ENCODE measurements around the gene WDR7. TPM values are rescaled to one million over a fixed set of nuclear protein-coding genes. Genes with fewer than 3 reads are reported as not detected.
A peak's percentile ranks its signal among the peaks of the same experiment; 100 is the strongest.
"Not testable (repeated sequence)": the region's sequence is repeated elsewhere in the genome, so short reads cannot be mapped to it uniquely, and the experiment has no call there.

WDR7 gene
- total and polyA plus RNA-seq, 2 experiments from 2014 or later, result 5.9 to 19.0 TPM

GRCh38 chr18:56651771-56652092 lies 573 bp downstream of the WDR7 start:
- no peaks in the 10 kb centered on the region for H3K9me3 ChIP-seq (ENCODE audit: low read depth)
- DNase-seq (ENCODE audit: low spot score), result no peak
- H3K36me3 ChIP-seq (replicated peaks; ENCODE audit: insufficient read depth, low read depth), result no peaks in the 10 kb centered on the region
- H4K20me1 ChIP-seq (ENCODE audit: insufficient read depth, poor library complexity, severe bottlenecking), result no peaks in the 10 kb centered on the region
- WGBS (ENCODE audit: low lambda C conversion rate, missing lambda C conversion rate), result 12% methylated on average over 5 of the region's 5 CpGs
- peak overlapping the region; percentile 51 for H3K4me3 ChIP-seq
- H3K27ac ChIP-seq, result peak overlapping the region; percentile 62
- H3K27me3 ChIP-seq, result no peaks in the 10 kb centered on the region
- no peaks in the 10 kb centered on the region for H3K4me1 ChIP-seq (ENCODE audit: insufficient read depth)
- peak overlapping the region; percentile 88 for H3K4me2 ChIP-seq
- no peaks in the 10 kb centered on the region for H3K9me2 ChIP-seq (replicated peaks; ENCODE audit: insufficient read depth)
- H2AFZ ChIP-seq, result peak overlapping the region; percentile 53
- TF ChIP-seq EZH2 (IDR thresholded peaks at IDR 0.05; ENCODE audit: borderline replicate concordance), result no peak
- H3K79me2 ChIP-seq, result peaks cover 40% of the 10 kb centered on the region

GRCh38 chr18:56652802-56653201 lies 1.6 kb downstream of the WDR7 start:
- H3K4me2 ChIP-seq, result peak overlapping the region; percentile 88
- DNase-seq (ENCODE audit: low spot score), result no peak
- H3K4me3 ChIP-seq, result no peak overlapping the region
- WGBS (ENCODE audit: low lambda C conversion rate, missing lambda C conversion rate), result 84% methylated on average over 4 of the region's 4 CpGs
- no peaks in the 10 kb centered on the region for H4K20me1 ChIP-seq (ENCODE audit: insufficient read depth, poor library complexity, severe bottlenecking)
- no peak overlapping the region for H2AFZ ChIP-seq
- TF ChIP-seq CTCF (IDR thresholded peaks at IDR 0.05; ENCODE audit: poor library complexity) (no peak), EZH2 (IDR thresholded peaks at IDR 0.05; ENCODE audit: borderline replicate concordance) (no peak), EZH2phosphoT487 (IDR thresholded peaks at IDR 0.05; ENCODE audit: low read depth, severe bottlenecking, unreplicated experiment) (no peak)
- peaks cover 47% of the 10 kb centered on the region for H3K79me2 ChIP-seq
- H3K36me3 ChIP-seq (replicated peaks; ENCODE audit: insufficient read depth, low read depth), result no peaks in the 10 kb centered on the region
- no peaks in the 10 kb centered on the region for H3K27me3 ChIP-seq
- no peaks in the 10 kb centered on the region for H3K9me2 ChIP-seq (replicated peaks; ENCODE audit: insufficient read depth)
- H3K9me3 ChIP-seq (ENCODE audit: low read depth), result no peaks in the 10 kb centered on the region
- H3K4me1 ChIP-seq (ENCODE audit: insufficient read depth), result no peaks in the 10 kb centered on the region
- H3K27ac ChIP-seq, result no peak overlapping the region

GRCh38 chr18:56654280-56654679 lies 3.1 kb downstream of the WDR7 start:
- H3K9me2 ChIP-seq (replicated peaks; ENCODE audit: insufficient read depth); H3K4me3 ChIP-seq: not testable (repeated sequence)
- WGBS (ENCODE audit: low lambda C conversion rate, missing lambda C conversion rate), result 97% methylated on average over 7 of the region's 7 CpGs

GRCh38 chr18:56658261-56658660 lies 7.1 kb downstream of the WDR7 start:
- H3K27ac ChIP-seq, result no peak overlapping the region
- no peak for TF ChIP-seq CTCF (IDR thresholded peaks at IDR 0.05; ENCODE audit: poor library complexity)
- no peak for TF ChIP-seq EZH2phosphoT487 (IDR thresholded peaks at IDR 0.05; ENCODE audit: low read depth, severe bottlenecking, unreplicated experiment)
- no peak for TF ChIP-seq EZH2 (IDR thresholded peaks at IDR 0.05; ENCODE audit: borderline replicate concordance)
- H3K9me2 ChIP-seq (replicated peaks; ENCODE audit: insufficient read depth), result no peaks in the 10 kb centered on the region
- H3K79me2 ChIP-seq, result peaks cover 50% of the 10 kb centered on the region
- H4K20me1 ChIP-seq (ENCODE audit: insufficient read depth, poor library complexity, severe bottlenecking), result no peaks in the 10 kb centered on the region
- no peak overlapping the region for H3K4me3 ChIP-seq
- no peak overlapping the region for H2AFZ ChIP-seq
- no peaks in the 10 kb centered on the region for H3K36me3 ChIP-seq (replicated peaks; ENCODE audit: insufficient read depth, low read depth)
- 97% methylated on average over 2 of the region's 2 CpGs for WGBS (ENCODE audit: low lambda C conversion rate, missing lambda C conversion rate)
- H3K27me3 ChIP-seq, result no peaks in the 10 kb centered on the region
- H3K4me2 ChIP-seq, result no peak overlapping the region
- no peak for DNase-seq (ENCODE audit: low spot score)
- no peaks in the 10 kb centered on the region for H3K9me3 ChIP-seq (ENCODE audit: low read depth)
- H3K4me1 ChIP-seq (ENCODE audit: insufficient read depth), result peaks cover 6% of the 10 kb centered on the region

More at GRCh38 chr18:56654280-56654679, 3.1 kb downstream of the WDR7 start:
- H3K36me3 ChIP-seq (replicated peaks; ENCODE audit: insufficient read depth, low read depth); H2AFZ ChIP-seq; H3K4me1 ChIP-seq (ENCODE audit: insufficient read depth); H4K20me1 ChIP-seq (ENCODE audit: insufficient read depth, poor library complexity, severe bottlenecking); H3K4me2 ChIP-seq; H3K9me3 ChIP-seq (ENCODE audit: low read depth); H3K27ac ChIP-seq; H3K27me3 ChIP-seq; DNase-seq (ENCODE audit: low spot score): not testable (repeated sequence)
- peaks cover 57% of the 10 kb centered on the region for H3K79me2 ChIP-seq
